Peyer's patch (tissue), 4 donors: ENCODE results near the gene TTC6. TPM values are rescaled to one million over a fixed set of nuclear protein-coding genes. Genes with fewer than 3 reads are reported as not detected.

ENCODE experiments used
- DNase-seq, 3 donors: peaks; one replicate each; pipeline ENCODE4 v3.0.0-alpha.2; 2017 to 2019
- H3K27ac ChIP-seq, 4 donors: fragments of 200-600 bp; sonication (generic); one replicate each; pipeline ENCODE4 v1.5.1; 2016 to 2019
- H3K27me3 ChIP-seq, 2 donors: fragments of 200-600 bp; sonication (generic); one replicate each; pipeline ENCODE4 v1.5.1; 2019
- H3K36me3 ChIP-seq, 3 donors: fragments of 200-600 bp; sonication (generic); one replicate each; pipeline ENCODE4 v1.5.1; 2016 to 2019
- H3K4me1 ChIP-seq, 4 donors: fragments of 200-600 bp; sonication (generic); one replicate each; pipeline ENCODE4 v1.5.1; 2016 to 2019
- H3K4me3 ChIP-seq, 4 donors: fragments of 200-600 bp; sonication (generic); 1 replicate in 3 of 4; 2 replicates in 1 of 4; pipeline ENCODE4 v1.5.1; 2016 to 2019; ENCODE audit warnings: mild to moderate bottlenecking in 1 of 4
- H3K9me3 ChIP-seq, 4 donors: fragments of 200-600 bp; sonication (generic); one replicate each; pipeline ENCODE4 v1.5.1; 2016 to 2019; ENCODE audit warnings: mild to moderate bottlenecking in 1 of 4
- POLR2A ChIP-seq, 2 donors: fragments of 450-650 bp; IDR thresholded peaks; one replicate each; pipeline ENCODE4 v1.5.1; 2017; ENCODE audit warnings: antibody characterized with exemption in 2 of 2, mild to moderate bottlenecking in 2 of 2, moderate library complexity in 2 of 2
- total RNA-seq, 4 donors: library from RNA; depleted of rRNA; stranded (reverse); fragments of >200 nt; gene quantifications; one replicate each; pipeline ENCODE4 v1.1.0, GENCODE V29; 2016
- TF ChIP-seq, protein P1 (sequence below), 6 experiments: fragments of 450-650 bp in 4 of 6; fragments of 200-600 bp in 2 of 6; sonication (generic) in 1 of 6; IDR thresholded peaks; one replicate each; pipeline ENCODE4 v1.5.1; 2017 to 2019; ENCODE audit warnings: antibody characterized with exemption in 6 of 6, mild to moderate bottlenecking in 3 of 6, moderate library complexity in 1 of 6

Gene TTC6
- total RNA-seq, 4 donors from 2014 or later: 1.8 to 12.7 (median 3.6) TPM; not detected in 1

DNA sequence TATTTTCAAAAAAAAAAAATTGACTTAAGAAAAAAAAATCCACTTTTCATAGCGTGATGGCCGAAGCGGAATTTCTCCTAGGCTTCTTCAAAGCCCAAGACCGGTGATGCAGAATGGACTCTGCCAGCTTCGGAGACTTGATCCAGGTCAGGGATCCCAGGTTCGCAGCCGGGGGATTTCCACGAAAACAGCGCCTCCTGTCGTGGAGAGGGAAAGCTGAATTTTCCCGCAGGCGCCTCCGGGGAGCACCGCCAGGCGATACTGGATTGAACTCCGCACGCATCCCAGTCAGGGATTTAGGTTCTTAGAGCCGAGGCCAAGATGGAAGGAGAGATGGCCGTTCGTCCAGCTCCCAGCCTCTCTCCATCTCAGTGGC is 2.1 kb downstream of the TTC6 start:
- peaks cover 0 to 44% (median 0%) of the 10 kb centered on the region in 4 donors for H3K4me1 ChIP-seq
- DNase-seq: no peak
- peaks cover 0 to 45% of the 10 kb centered on the region in 2 donors for H3K27me3 ChIP-seq
- TF ChIP-seq, protein P1, sequence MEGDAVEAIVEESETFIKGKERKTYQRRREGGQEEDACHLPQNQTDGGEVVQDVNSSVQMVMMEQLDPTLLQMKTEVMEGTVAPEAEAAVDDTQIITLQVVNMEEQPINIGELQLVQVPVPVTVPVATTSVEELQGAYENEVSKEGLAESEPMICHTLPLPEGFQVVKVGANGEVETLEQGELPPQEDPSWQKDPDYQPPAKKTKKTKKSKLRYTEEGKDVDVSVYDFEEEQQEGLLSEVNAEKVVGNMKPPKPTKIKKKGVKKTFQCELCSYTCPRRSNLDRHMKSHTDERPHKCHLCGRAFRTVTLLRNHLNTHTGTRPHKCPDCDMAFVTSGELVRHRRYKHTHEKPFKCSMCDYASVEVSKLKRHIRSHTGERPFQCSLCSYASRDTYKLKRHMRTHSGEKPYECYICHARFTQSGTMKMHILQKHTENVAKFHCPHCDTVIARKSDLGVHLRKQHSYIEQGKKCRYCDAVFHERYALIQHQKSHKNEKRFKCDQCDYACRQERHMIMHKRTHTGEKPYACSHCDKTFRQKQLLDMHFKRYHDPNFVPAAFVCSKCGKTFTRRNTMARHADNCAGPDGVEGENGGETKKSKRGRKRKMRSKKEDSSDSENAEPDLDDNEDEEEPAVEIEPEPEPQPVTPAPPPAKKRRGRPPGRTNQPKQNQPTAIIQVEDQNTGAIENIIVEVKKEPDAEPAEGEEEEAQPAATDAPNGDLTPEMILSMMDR (IDR thresholded peaks at IDR 0.05): peak in 1 of 6 experiments; percentile 36
- no peak for TF ChIP-seq POLR2A (IDR thresholded peaks at IDR 0.05)
- H3K27ac ChIP-seq: no peak overlapping the region
- no peaks in the 10 kb centered on the region for H3K36me3 ChIP-seq
- H3K9me3 ChIP-seq: peaks cover 0 to 7% (median 0%) of the 10 kb centered on the region in 4 donors
- H3K4me3 ChIP-seq: no peak overlapping the region

DNA sequence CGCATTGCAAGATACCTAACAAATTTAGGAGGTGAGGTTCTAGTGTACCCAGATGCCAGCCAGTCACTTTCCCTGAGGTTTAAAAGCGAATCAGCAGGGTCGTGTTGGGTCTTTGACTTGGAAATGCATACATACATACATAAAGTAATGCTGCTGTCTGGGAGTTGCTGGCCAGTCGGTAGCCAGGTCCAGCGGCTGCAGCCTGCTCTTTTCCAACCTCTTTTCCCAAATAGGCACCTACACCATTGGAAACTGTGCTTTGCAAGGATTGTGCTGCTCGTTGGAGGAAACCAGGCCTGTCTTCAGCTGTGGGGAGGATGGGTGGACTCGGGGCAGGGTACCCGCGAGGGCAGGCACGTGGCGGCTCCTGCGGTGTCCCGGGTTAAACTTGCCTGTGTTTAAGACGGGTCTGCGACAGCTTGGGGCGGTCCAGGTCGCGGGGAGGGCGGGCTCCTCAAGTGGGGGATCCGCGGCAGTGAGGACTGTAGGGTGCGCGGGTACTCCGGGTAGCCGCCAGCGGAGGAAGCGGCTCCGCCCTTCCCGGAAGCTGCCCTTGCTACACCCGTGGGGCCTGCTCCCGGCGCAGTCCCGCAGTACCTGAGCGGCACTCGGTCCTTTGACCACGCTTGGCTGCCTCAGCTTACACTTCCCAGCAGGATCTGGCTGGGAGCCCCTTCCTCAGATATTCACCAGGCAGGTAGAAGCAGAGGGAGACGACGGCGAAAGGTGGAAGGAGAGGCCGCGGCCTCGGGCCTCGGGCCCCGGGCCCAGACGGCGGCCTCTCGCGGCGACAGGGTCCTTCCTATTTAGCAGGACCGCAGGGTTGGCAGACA is 2.7 kb downstream of the TTC6 start:
- Histone ChIP-seq H3K36me3 (no peaks in the 10 kb centered on the region), H3K4me1 (peaks cover 0 to 47% (median 0%) of the 10 kb centered on the region in 4 donors), H3K9me3 (peaks cover 0 to 7% (median 0%) of the 10 kb centered on the region in 4 donors), H3K27ac (no peak overlapping the region), H3K27me3 (peaks cover 0 to 41% of the 10 kb centered on the region in 2 donors), H3K4me3 (peak overlapping the region in 1 of 4 donors; percentile 42)
- TF ChIP-seq POLR2A (IDR thresholded peaks at IDR 0.05): no peak
- TF ChIP-seq, protein P1 (IDR thresholded peaks at IDR 0.05): no peak
- DNase-seq: peak in 1 of 3 donors; percentile 66

DNA sequence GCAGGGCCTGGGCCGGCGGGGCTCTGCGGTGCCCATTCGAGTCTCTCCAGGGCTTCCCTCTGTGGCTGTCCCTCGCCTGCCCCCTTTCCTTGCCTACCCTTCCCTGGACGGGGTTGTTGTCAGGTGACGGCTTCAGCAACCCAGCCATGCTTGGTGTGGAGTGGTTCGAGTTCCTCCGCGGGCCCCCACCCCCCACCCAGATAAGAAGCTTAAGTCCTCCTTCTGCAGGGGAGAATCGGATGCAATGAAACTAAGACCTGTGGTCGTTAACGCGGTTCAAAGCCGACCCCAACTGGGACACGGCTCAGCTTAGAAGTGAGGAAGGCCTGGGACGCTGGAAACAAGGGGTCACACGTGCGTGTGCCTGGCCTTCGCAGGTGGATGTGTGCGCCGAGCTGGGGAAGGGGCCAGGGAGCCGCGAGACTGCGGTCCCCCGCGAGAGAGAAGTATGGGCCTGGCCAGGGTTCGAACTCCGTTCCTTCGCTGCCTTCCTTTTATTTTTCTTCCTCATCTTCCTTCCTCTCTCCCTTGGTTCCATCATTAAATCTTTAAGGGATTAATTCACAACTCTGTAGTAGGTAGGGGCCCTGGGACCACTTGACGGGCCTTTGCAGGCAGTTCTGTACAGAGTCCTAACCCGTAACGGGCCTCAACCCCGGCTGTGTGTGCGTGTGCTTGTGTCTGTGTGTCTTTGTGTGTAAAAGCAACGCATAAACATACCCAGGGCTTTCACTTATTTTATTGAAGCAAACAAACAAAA is 3.5 kb downstream of the TTC6 start:
- no peak for DNase-seq
- H3K27ac ChIP-seq: peak overlapping the region in 1 of 4 donors; percentile 14
- peaks cover 0 to 49% (median 0%) of the 10 kb centered on the region in 4 donors for H3K4me1 ChIP-seq
- TF ChIP-seq POLR2A (IDR thresholded peaks at IDR 0.05): no peak
- TF ChIP-seq, protein P1 (IDR thresholded peaks at IDR 0.05): no peak
- H3K36me3 ChIP-seq: no peaks in the 10 kb centered on the region
- peaks cover 0 to 7% (median 0%) of the 10 kb centered on the region in 4 donors for H3K9me3 ChIP-seq
- H3K27me3 ChIP-seq: peaks cover 0 to 41% of the 10 kb centered on the region in 2 donors
- H3K4me3 ChIP-seq: peak overlapping the region in 2 of 4 donors; percentile 42

DNA sequence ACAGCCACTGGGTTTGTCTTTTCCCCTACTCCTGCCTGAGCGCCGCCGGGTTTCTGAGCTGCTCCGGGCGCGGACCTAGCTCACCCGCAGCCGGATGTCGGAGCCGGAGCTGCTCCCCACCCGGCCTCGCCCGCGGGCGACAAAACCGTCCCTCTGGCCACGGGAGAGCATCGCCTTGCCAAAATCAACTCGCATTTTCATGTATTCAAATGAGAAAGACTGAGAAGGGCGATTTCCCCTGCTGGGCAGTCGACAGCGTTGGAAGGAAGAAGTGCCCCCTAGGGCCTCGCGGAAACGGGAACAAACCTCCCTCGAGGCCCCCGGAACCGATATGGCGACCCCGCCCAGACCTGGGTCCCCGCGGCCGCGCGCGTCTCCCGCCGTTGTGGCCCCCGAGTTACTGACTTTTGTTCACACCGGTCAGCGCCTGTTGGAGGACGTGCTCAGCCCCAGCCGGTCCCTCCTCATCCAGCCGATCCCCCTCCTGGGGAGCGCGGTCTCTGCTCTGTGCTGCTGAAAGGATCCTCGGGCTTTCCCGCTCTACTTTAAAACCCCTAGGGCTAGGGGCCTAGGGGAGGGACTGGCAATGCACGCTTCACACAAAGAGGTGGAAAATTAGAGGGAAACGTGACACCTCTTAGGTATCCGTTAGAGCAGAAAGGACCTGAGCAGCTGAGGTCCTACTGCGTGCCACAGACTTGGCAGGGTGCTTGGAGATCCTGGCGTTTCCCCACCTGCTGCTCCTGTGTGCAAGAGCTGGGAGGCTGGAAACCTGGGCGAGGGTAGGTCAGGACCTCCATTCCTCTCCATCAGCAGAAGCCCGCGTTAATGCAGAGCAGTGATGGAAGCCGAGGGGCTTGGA is 4.3 kb downstream of the TTC6 start:
- H3K27me3 ChIP-seq: peaks cover 0 to 35% of the 10 kb centered on the region in 2 donors
- DNase-seq: no peak
- peak overlapping the region in 1 of 4 donors; percentile 14 for H3K27ac ChIP-seq
- TF ChIP-seq, protein P1 (IDR thresholded peaks at IDR 0.05): no peak
- H3K4me3 ChIP-seq: peak overlapping the region in 2 of 4 donors; percentile 42
- peaks cover 0 to 49% (median 0%) of the 10 kb centered on the region in 4 donors for H3K4me1 ChIP-seq
- no peaks in the 10 kb centered on the region for H3K36me3 ChIP-seq
- peaks cover 0 to 7% (median 0%) of the 10 kb centered on the region in 4 donors for H3K9me3 ChIP-seq
